OCI-LY1 (cell line): ENCODE results near the gene HIPK1.

Experiments used
- H2AFZ ChIP-seq: fragments of 200-600 bp; sonication (generic), shearing (Covaris generic); 2 replicates; pipeline ENCODE4 v1.6.0; 2014; ENCODE audit warnings: antibody characterized with exemption, mild to moderate bottlenecking, low read length
- H3F3A ChIP-seq: fragments of 200-600 bp; sonication (generic), shearing (Covaris generic); 2 replicates; pipeline ENCODE4 v1.6.0; 2014; ENCODE audit warnings: mild to moderate bottlenecking, antibody characterized with exemption, low read length, moderate library complexity; ENCODE audit not compliant: insufficient read depth
- H3K27ac ChIP-seq: fragments of 200-600 bp; sonication (generic); 2 replicates; pipeline ENCODE4 v1.5.1; 2014; ENCODE audit warnings: low read length, mixed run types, mild to moderate bottlenecking, low read depth; ENCODE audit not compliant: poor library complexity, severe bottlenecking
- H3K27me3 ChIP-seq: fragments of 200-600 bp; sonication (generic); 2 replicates; pipeline ENCODE4 v1.6.0; 2014; ENCODE audit warnings: antibody characterized with exemption, mild to moderate bottlenecking, low read length, moderate library complexity; ENCODE audit not compliant: insufficient read depth
- H3K36me3 ChIP-seq: fragments of 200-600 bp; sonication (generic); 2 replicates; pipeline ENCODE4 v1.6.1; 2014; ENCODE audit warnings: mild to moderate bottlenecking, antibody characterized with exemption, low read length, moderate library complexity, mixed read lengths; ENCODE audit not compliant: insufficient read depth
- H3K4me1 ChIP-seq: fragments of 200-600 bp; sonication (generic); 2 replicates; pipeline ENCODE4 v1.5.1; 2014; ENCODE audit warnings: mild to moderate bottlenecking, low read length, moderate library complexity; ENCODE audit not compliant: insufficient read depth, severe bottlenecking
- H3K4me2 ChIP-seq: fragments of 200-600 bp; sonication (generic), shearing (Covaris generic); 2 replicates; pipeline ENCODE4 v1.6.1; 2014; ENCODE audit warnings: low read length
- H3K4me3 ChIP-seq: fragments of 200-600 bp; sonication (generic); 2 replicates; pipeline ENCODE4 v1.5.1; 2014; ENCODE audit warnings: low read length, low read depth, mild to moderate bottlenecking, mixed read lengths; ENCODE audit not compliant: poor library complexity, severe bottlenecking
- H3K79me2 ChIP-seq: fragments of 200-600 bp; shearing (Covaris generic); 2 replicates; pipeline ENCODE4 v1.6.1; 2016; ENCODE audit warnings: mixed run types, low read length, mixed read lengths; ENCODE audit not compliant: insufficient read depth
- H3K9ac ChIP-seq: fragments of 200-600 bp; sonication (generic), shearing (Covaris generic); 2 replicates; pipeline ENCODE4 v1.6.1; 2014; ENCODE audit warnings: mild to moderate bottlenecking, low read length, mixed read lengths
- H3K9me2 ChIP-seq: fragments of 200-600 bp; sonication (generic), shearing (Covaris generic); 2 replicates; pipeline ENCODE4 v1.6.1; 2014; ENCODE audit warnings: low read depth, mild to moderate bottlenecking, low read length, mixed read lengths
- H3K9me3 ChIP-seq: fragments of 200-600 bp; shearing (Covaris generic); 2 replicates; pipeline ENCODE4 v1.6.1; 2014; ENCODE audit warnings: low read length, mixed read lengths
- H4K20me1 ChIP-seq: fragments of 200-600 bp; sonication (generic), shearing (Covaris generic); 2 replicates; pipeline ENCODE4 v1.6.0; 2016; ENCODE audit warnings: mild to moderate bottlenecking, low read length; ENCODE audit not compliant: insufficient read depth
- CTCF ChIP-seq: fragments of 200-600 bp; sonication (generic), shearing (Covaris generic); IDR thresholded peaks from 2 replicates; pipeline ENCODE4 v1.5.1; 2017; ENCODE audit warnings: mild to moderate bottlenecking, antibody characterized with exemption, low read length, moderate library complexity, mixed read lengths
- EZH2 ChIP-seq: fragments of 200-600 bp; sonication (generic), shearing (Covaris generic); IDR thresholded peaks from 2 replicates; pipeline ENCODE4 v1.8.0; 2017; ENCODE audit warnings: borderline replicate concordance, mixed run types, mild to moderate bottlenecking, antibody characterized with exemption, low read length, moderate library complexity, mixed read lengths

HIPK1 gene

GRCh38 chr1:113937146-113937545 is 8.0 kb downstream of the HIPK1 start:
- peaks cover 88% of the 10 kb centered on the region for H3K4me1 ChIP-seq
- no peaks in the 10 kb centered on the region for H3F3A ChIP-seq
- H3K4me3 ChIP-seq, result no peak overlapping the region
- H2AFZ ChIP-seq, result no peak overlapping the region
- no peaks in the 10 kb centered on the region for H4K20me1 ChIP-seq
- no peaks in the 10 kb centered on the region for H3K9me2 ChIP-seq
- peak overlapping the region; percentile 21 for H3K27ac ChIP-seq
- H3K9me3 ChIP-seq, result no peaks in the 10 kb centered on the region
- TF ChIP-seq EZH2, result no peak
- no peak for TF ChIP-seq CTCF
- H3K36me3 ChIP-seq, result peaks cover 16% of the 10 kb centered on the region
- H3K79me2 ChIP-seq, result peaks cover 81% of the 10 kb centered on the region
- H3K9ac ChIP-seq, result no peak overlapping the region
- no peaks in the 10 kb centered on the region for H3K27me3 ChIP-seq
- H3K4me2 ChIP-seq, result peak overlapping the region; percentile 2; the same call in 1 of the 2 replicates

GRCh38 chr1:113938192-113938591 is 9.1 kb downstream of the HIPK1 start:
- Histone ChIP-seq H4K20me1 (no peaks in the 10 kb centered on the region), H3K36me3 (peaks cover 22% of the 10 kb centered on the region), H3F3A (no peaks in the 10 kb centered on the region), H3K27me3 (no peaks in the 10 kb centered on the region), H3K4me2 (no peak overlapping the region), H3K79me2 (peaks cover 81% of the 10 kb centered on the region), H3K9me2 (no peaks in the 10 kb centered on the region), H3K4me3 (no peak overlapping the region), H3K9ac (no peak overlapping the region), H3K9me3 (no peaks in the 10 kb centered on the region), H2AFZ (no peak overlapping the region), H3K27ac (peak overlapping the region; percentile 92), H3K4me1 (peaks cover 78% of the 10 kb centered on the region)
- no peak for TF ChIP-seq EZH2
- TF ChIP-seq CTCF, result no peak

GRCh38 chr1:113940365-113941244 is 11.5 kb downstream of the HIPK1 start:
- Histone ChIP-seq H3K36me3 (peaks cover 37% of the 10 kb centered on the region), H3K9ac (peak overlapping the region; percentile 47; the same call in 1 of the 2 replicates), H3F3A (no peaks in the 10 kb centered on the region), H3K79me2 (peaks cover 72% of the 10 kb centered on the region), H3K9me3 (no peaks in the 10 kb centered on the region), H3K4me3 (peak overlapping the region; percentile 40), H3K4me2 (peak overlapping the region; percentile 65), H3K9me2 (no peaks in the 10 kb centered on the region), H3K27ac (peak overlapping the region; percentile 92), H3K27me3 (no peaks in the 10 kb centered on the region), H2AFZ (no peak overlapping the region), H4K20me1 (no peaks in the 10 kb centered on the region), H3K4me1 (peaks cover 64% of the 10 kb centered on the region)
- no peak; the same call in 1 of the 2 replicates for TF ChIP-seq CTCF
- no peak for TF ChIP-seq EZH2
